Naive B cell (primary cell): ENCODE results near the gene KRTAP4-9. TPM values are rescaled to one million over a fixed set of nuclear protein-coding genes. Genes with fewer than 3 reads are reported as not detected.
A peak's percentile ranks its signal among the peaks of the same experiment; 100 is the strongest.
"Not testable (repeated sequence)": the region's sequence is repeated elsewhere in the genome, so short reads cannot be mapped to it uniquely, and the experiment has no call there.

Experiments
- ATAC-seq, 2 donors: fragments of 150-1000 bp; cut with Tn5 transposase; 2 replicates each; pipeline ENCODE4 v1.10.0; 2021; ENCODE audit warnings: low read depth in 2 of 2, mild to moderate bottlenecking in 2 of 2, moderate library complexity in 2 of 2
- DNase-seq: peaks from one replicate; pipeline ENCODE4 v3.0.0; 2022
- H3K27ac Mint-ChIP-seq, 6 donors: one replicate each; pipeline ENCODE4 v1.8.0; 2020 to 2022; ENCODE audit warnings: mild to moderate bottlenecking in 6 of 6, mixed read lengths in 6 of 6, moderate library complexity in 5 of 6, inconsistent platforms in 2 of 6
- H3K27me3 Mint-ChIP-seq, 3 donors: one replicate each; pipeline ENCODE4 v1.8.0; 2021 to 2022; ENCODE audit warnings: mixed read lengths in 3 of 3, mild to moderate bottlenecking in 1 of 3
- H3K36me3 Mint-ChIP-seq, 2 donors: one replicate each; pipeline ENCODE4 v1.8.0; 2020 to 2022; ENCODE audit warnings: mixed read lengths in 2 of 2, inconsistent platforms in 1 of 2, mild to moderate bottlenecking in 1 of 2
- H3K4me1 Mint-ChIP-seq, 3 donors: one replicate each; pipeline ENCODE4 v1.8.0; 2020 to 2022; ENCODE audit warnings: mixed read lengths in 3 of 3, inconsistent platforms in 1 of 3, mild to moderate bottlenecking in 1 of 3, moderate library complexity in 1 of 3
- H3K4me3 Mint-ChIP-seq, 8 donors: one replicate each; pipeline ENCODE4 v1.8.0; 2020 to 2022; ENCODE audit warnings: mild to moderate bottlenecking in 8 of 8, mixed read lengths in 8 of 8, moderate library complexity in 8 of 8, inconsistent platforms in 2 of 8
- H3K9me3 Mint-ChIP-seq, 7 donors: one replicate each; pipeline ENCODE4 v1.8.0; 2020 to 2022; ENCODE audit warnings: mixed read lengths in 7 of 7, mild to moderate bottlenecking in 5 of 7, inconsistent platforms in 2 of 7, moderate library complexity in 1 of 7
- polyA plus RNA-seq, 6 donors: library from polyadenylated mRNA; unstranded; fragments of 300-500 nt; fragmentation: Illumina TruSeq; gene quantifications; one replicate each; pipeline ENCODE4 v1.2.3, GENCODE V29; 2021; ENCODE audit warnings: low read depth in 6 of 6

The KRTAP4-9 gene
- polyA plus RNA-seq, 6 donors from 2014 or later = not detected

DNA sequence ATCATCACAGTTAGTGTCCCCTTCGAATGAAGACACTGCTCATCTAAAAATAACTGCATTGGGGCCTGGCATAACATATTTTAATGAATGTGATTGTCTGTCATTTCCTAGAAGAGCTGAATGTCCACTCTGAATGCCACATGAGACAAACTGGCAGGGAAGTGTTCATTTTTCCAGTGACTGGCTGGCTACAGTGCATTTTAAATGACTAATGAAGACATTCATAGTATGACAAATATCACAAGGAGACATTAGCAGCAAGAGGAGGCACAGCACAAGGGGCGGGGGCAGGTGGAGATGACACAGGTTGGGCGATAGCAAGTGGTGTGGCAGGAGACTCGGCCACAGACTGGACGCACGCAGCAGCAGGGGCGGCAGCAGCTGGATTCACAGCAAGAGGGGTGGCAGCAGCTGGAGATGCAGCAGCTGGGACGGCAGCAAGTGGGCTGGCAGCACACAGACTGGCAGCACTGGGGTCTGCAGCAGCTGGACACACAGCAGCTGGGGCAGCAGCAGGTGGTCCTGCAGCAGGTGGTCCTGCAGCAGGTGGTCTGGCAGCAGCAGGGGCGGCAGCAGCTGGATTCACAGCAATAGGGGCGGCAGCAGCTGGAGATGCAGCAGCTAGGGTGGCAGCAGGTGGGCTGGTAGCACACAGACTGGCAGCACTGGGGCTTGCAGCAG lies 43.9 kb downstream of the KRTAP4-9 start:
- not testable (repeated sequence) for ATAC-seq, H3K36me3 Mint-ChIP-seq, H3K27me3 Mint-ChIP-seq, H3K9me3 Mint-ChIP-seq, DNase-seq, H3K4me3 Mint-ChIP-seq
- Mint-ChIP-seq H3K4me1 (peaks cover 11 to 17% (median 15%) of the 10 kb centered on the region in 3 donors), H3K27ac (peak overlapping the region in 2 of 6 donors; percentile 64 to 96)

DNA sequence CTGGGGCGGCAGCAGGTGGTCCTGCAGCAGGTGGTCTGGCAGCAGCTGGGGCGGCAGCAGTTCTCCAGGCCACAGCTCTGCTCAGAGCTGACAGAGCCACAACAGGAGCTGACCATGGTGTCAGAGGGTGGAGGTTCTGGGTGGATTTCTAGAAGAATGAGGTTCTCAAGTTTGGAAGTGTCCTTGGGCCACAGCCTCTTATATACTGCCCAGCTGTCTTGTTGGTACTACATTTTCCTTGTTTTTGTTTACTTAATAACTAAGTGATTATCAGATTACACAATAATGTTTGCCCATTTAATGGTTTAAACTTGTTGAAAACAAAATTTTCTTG lies 44.4 kb downstream of the KRTAP4-9 start, which contains the start of gene KRTAP4-5:
Gene KRTAP4-5, minus strand, starts transcription at position 174 of the 334 bp plus-strand sequence. Its CDS starts 58 bp downstream, at position 116.
- no peak for ATAC-seq
- H3K27ac Mint-ChIP-seq = peak within 1 kb of the TSS in 3 of 6 donors; percentile 45 to 96 (median 64)
- H3K4me1 Mint-ChIP-seq = peaks cover 16 to 18% (median 17%) of the 10 kb centered on the region in 3 donors
- no peaks in the 10 kb centered on the region for H3K36me3 Mint-ChIP-seq
- H3K27me3 Mint-ChIP-seq = peaks cover 0 to 5% (median 4%) of the 10 kb centered on the region in 3 donors
- H3K4me3 Mint-ChIP-seq = no peak within 1 kb of the TSS
- peaks cover 0 to 5% (median 4%) of the 10 kb centered on the region in 7 donors for H3K9me3 Mint-ChIP-seq
- DNase-seq = no peak

DNA sequence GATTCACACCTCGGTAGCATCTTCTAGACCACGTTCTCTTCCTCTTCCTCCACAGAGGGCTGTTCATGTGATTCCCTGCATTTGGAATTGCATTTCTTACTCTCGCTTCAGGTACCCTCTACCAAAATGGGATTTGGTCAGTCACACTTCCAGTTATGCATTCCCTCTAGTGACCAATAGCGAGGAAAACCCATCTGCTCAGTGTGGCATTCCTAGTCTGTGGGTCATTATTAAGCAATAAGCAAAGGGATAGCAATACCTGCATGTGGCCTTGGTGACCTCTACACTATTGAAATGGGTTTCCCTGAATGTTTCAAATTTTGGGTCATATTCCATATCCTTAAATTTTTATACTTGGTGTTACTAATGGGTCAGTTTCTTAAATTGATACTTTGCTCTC lies 44.8 kb downstream of the KRTAP4-9 start:
- Mint-ChIP-seq H3K27me3 (peaks cover 0 to 5% (median 4%) of the 10 kb centered on the region in 3 donors), H3K27ac (no peak overlapping the region), H3K4me1 (peaks cover 15 to 18% (median 16%) of the 10 kb centered on the region in 3 donors), H3K4me3 (no peak overlapping the region), H3K9me3 (peaks cover 0 to 4% (median 2%) of the 10 kb centered on the region in 7 donors), H3K36me3 (no peaks in the 10 kb centered on the region)
- no peak for DNase-seq
- no peak for ATAC-seq

DNA sequence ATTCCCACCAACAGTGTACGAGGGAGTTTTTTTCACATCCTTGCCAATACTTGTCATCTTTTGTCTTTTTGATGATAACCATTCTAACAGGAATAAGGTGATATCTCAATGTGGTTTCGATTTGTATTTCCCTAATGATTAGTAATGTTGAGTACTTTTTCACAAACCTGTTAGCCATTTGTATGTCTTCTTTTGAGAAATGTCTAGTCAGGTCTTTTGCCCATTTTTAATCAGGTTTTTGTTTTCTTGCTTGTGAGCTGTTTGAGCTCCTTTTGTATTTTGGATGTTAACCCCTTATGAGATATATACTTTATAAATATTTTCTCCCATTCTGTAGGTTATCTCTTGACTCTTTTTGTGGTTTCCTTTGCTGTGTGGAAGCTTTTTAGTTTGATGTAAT lies 46.3 kb downstream of the KRTAP4-9 start:
- Mint-ChIP-seq H3K27me3 (peaks cover 0 to 5% (median 4%) of the 10 kb centered on the region in 3 donors), H3K4me1 (peaks cover 13 to 18% (median 16%) of the 10 kb centered on the region in 3 donors), H3K36me3 (no peaks in the 10 kb centered on the region), H3K4me3 (no peak overlapping the region), H3K27ac (no peak overlapping the region), H3K9me3 (peaks cover 0 to 4% (median 0%) of the 10 kb centered on the region in 7 donors)
- no peak for DNase-seq
- no peak for ATAC-seq

DNA sequence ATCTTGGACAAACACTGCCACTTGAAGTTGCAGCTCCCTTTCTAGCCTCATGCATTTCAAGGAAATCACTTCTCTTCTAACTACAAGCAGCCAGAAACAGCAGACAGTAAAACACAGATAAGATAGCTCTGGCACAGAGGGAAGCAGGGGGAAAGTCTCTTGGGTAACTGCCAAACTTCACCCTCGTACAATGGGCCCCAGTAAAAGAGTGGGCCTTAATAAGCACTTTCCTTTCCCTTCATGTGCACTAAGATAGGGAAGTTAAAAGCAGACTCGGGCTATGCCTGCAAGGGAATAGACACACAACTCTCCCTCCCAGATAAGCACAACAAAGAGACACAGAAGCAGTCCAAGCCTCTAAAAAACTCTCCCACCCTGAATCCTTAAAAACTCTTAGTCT lies 48.7 kb downstream of the KRTAP4-9 start:
- peaks cover 0 to 8% (median under 1%) of the 10 kb centered on the region in 3 donors for H3K27me3 Mint-ChIP-seq
- ATAC-seq (no peak), DNase-seq (no peak)
- H3K36me3 Mint-ChIP-seq = no peaks in the 10 kb centered on the region
- H3K27ac Mint-ChIP-seq = peak overlapping the region in 2 of 6 donors; percentile 32 to 33
- H3K4me1 Mint-ChIP-seq = peaks cover 10 to 19% (median 16%) of the 10 kb centered on the region in 3 donors
- no peaks in the 10 kb centered on the region for H3K9me3 Mint-ChIP-seq
- H3K4me3 Mint-ChIP-seq = peak overlapping the region in 1 of 8 donors; percentile 7

Other genes starting within 250 kb of the KRTAP4-9 start
- gene KRT12, start 238.2 kb upstream of the KRTAP4-9 start, polyA plus RNA-seq = not detected
- gene KRT20, start 220.1 kb upstream of the KRTAP4-9 start, polyA plus RNA-seq = not detected
- under 1 TPM in 1 of 6 donors, not detected in 5; 0.19 TPM for gene KRT23, start 167.7 kb upstream of the KRTAP4-9 start, polyA plus RNA-seq
- gene KRT39, start 138.4 kb upstream of the KRTAP4-9 start, polyA plus RNA-seq = not detected
- gene KRT40, start 121.1 kb upstream of the KRTAP4-9 start, polyA plus RNA-seq = not detected
- not detected for gene KRTAP3-3, start 111.2 kb upstream of the KRTAP4-9 start, polyA plus RNA-seq
- gene KRTAP3-2, start 105.5 kb upstream of the KRTAP4-9 start, polyA plus RNA-seq = not detected
- gene KRTAP3-1, start 96.3 kb upstream of the KRTAP4-9 start, polyA plus RNA-seq = not detected
- gene KRTAP1-5, start 78.2 kb upstream of the KRTAP4-9 start, polyA plus RNA-seq = not detected
- not detected for gene KRTAP1-4, start 75.2 kb upstream of the KRTAP4-9 start, polyA plus RNA-seq
- not detected for gene KRTAP1-3, start 70.5 kb upstream of the KRTAP4-9 start, polyA plus RNA-seq
- not detected for gene KRTAP1-1, start 63.9 kb upstream of the KRTAP4-9 start, polyA plus RNA-seq
- gene KRTAP2-1, start 58.1 kb upstream of the KRTAP4-9 start, polyA plus RNA-seq = not detected
- gene KRTAP2-2, start 50.2 kb upstream of the KRTAP4-9 start, polyA plus RNA-seq = not detected
- gene KRTAP2-3, start 45.3 kb upstream of the KRTAP4-9 start, polyA plus RNA-seq = not detected
- gene KRTAP2-4, start 39.5 kb upstream of the KRTAP4-9 start, polyA plus RNA-seq = not detected
- gene KRTAP4-7, start 21.2 kb upstream of the KRTAP4-9 start, polyA plus RNA-seq = not detected
- not detected for gene KRTAP4-8, start 7.2 kb upstream of the KRTAP4-9 start, polyA plus RNA-seq
- gene KRTAP4-16, start 3.2 kb upstream of the KRTAP4-9 start, polyA plus RNA-seq = not detected
- gene KRTAP4-11, start 13.0 kb downstream of the KRTAP4-9 start, polyA plus RNA-seq = not detected
- 1 to 10 TPM in 2 of 6 donors, under 1 TPM in 2, not detected in 2; 0.30 to 3.3 (median 1.3) TPM for gene KRTAP4-12, start 18.8 kb downstream of the KRTAP4-9 start, polyA plus RNA-seq
- gene KRTAP4-6, start 35.2 kb downstream of the KRTAP4-9 start, polyA plus RNA-seq = 1 to 10 TPM in 2 of 6 donors, not detected in 4; 1.6 to 2.0 TPM
- not detected for gene KRTAP4-5, start 44.4 kb downstream of the KRTAP4-9 start, polyA plus RNA-seq
- gene KRTAP4-4, start 55.4 kb downstream of the KRTAP4-9 start, polyA plus RNA-seq = not detected
- gene KRTAP4-3, start 62.8 kb downstream of the KRTAP4-9 start, polyA plus RNA-seq = not detected
- gene KRTAP4-2, start 72.8 kb downstream of the KRTAP4-9 start, polyA plus RNA-seq = not detected
- not detected for gene KRTAP4-1, start 79.5 kb downstream of the KRTAP4-9 start, polyA plus RNA-seq
- gene KRTAP9-1, start 84.5 kb downstream of the KRTAP4-9 start, polyA plus RNA-seq = not detected
- not detected for gene KRTAP9-2, start 121.3 kb downstream of the KRTAP4-9 start, polyA plus RNA-seq
- gene KRTAP9-3, start 127.1 kb downstream of the KRTAP4-9 start, polyA plus RNA-seq = not detected
- gene KRTAP9-8, start 132.6 kb downstream of the KRTAP4-9 start, polyA plus RNA-seq = not detected
- not detected for gene KRTAP9-4, start 144.3 kb downstream of the KRTAP4-9 start, polyA plus RNA-seq
- not detected for gene KRTAP9-9, start 150.0 kb downstream of the KRTAP4-9 start, polyA plus RNA-seq
- gene KRTAP9-6, start 160.0 kb downstream of the KRTAP4-9 start, polyA plus RNA-seq = not detected
- gene KRTAP9-7, start 170.3 kb downstream of the KRTAP4-9 start, polyA plus RNA-seq = not detected
- gene KRTAP29-1, start 197.5 kb downstream of the KRTAP4-9 start, polyA plus RNA-seq = not detected
- gene KRTAP16-1, start 203.9 kb downstream of the KRTAP4-9 start, polyA plus RNA-seq = 1 to 10 TPM in 1 of 6 donors, under 1 TPM in 3, not detected in 2; 0.38 to 2.0 (median 0.55) TPM
- not detected for gene KRTAP17-1, start 210.3 kb downstream of the KRTAP4-9 start, polyA plus RNA-seq
- not detected for gene KRT33A, start 245.4 kb downstream of the KRTAP4-9 start, polyA plus RNA-seq